Measurements from ENCODE around the gene TERC.

GRCh38 chr3:169772897-169773816 is 8.3 kb upstream of the TERC start, which contains the start of gene MYNN:
- TF ChIP-seq FOXM1 (IDR thresholded peaks at IDR 0.05; ENCODE audit: borderline replicate concordance) (no peak), ELF4 (IDR thresholded peaks at IDR 0.05) (peak; percentile 49; the same call in 1 of the 2 replicates)

All from HEK293T (cell line).